Measurements from ENCODE around the gene LGALS3BP. TPM values are rescaled to one million over a fixed set of nuclear protein-coding genes. Genes with fewer than 3 reads are reported as not detected.
"Not testable (repeated sequence)": the region's sequence is repeated elsewhere in the genome, so short reads cannot be mapped to it uniquely, and the experiment has no call there.

LGALS3BP gene
- total RNA-seq, 4 donors from 2014 or later, result 202 to 2,181 (median 1,427) TPM

GRCh38 chr17:78951967-78952551, 27.7 kb downstream of the LGALS3BP start:
- TF ChIP-seq CTCF (IDR thresholded peaks at IDR 0.05) (no peak), POLR2A (IDR thresholded peaks at IDR 0.05) (no peak)
- H3K27me3 ChIP-seq, result no peaks in the 10 kb centered on the region
- H3K36me3 ChIP-seq, result no peaks in the 10 kb centered on the region
- H3K4me3 ChIP-seq, result no peak overlapping the region
- H3K9me3 ChIP-seq, result peaks cover 0 to 9% (median 0%) of the 10 kb centered on the region in 4 donors
- no peak for DNase-seq
- H3K4me1 ChIP-seq, result peaks cover 0 to 3% (median 0%) of the 10 kb centered on the region in 4 donors
- peak overlapping the region in 2 of 4 donors; percentile 30 to 61 for H3K27ac ChIP-seq

- Histone ChIP-seq H3K4me3 (no peak overlapping the region), H3K9me3 (peaks cover 0 to 9% (median 0%) of the 10 kb centered on the region in 4 donors), H3K27ac (no peak overlapping the region), H3K4me1 (peaks cover 0 to 9% (median 0%) of the 10 kb centered on the region in 4 donors), H3K36me3 (no peaks in the 10 kb centered on the region), H3K27me3 (no peaks in the 10 kb centered on the region)
- DNase-seq, result no peak
- no peak for TF ChIP-seq POLR2A (IDR thresholded peaks at IDR 0.05)
- no peak for TF ChIP-seq CTCF (IDR thresholded peaks at IDR 0.05)
These were observed 28.9 kb downstream of the LGALS3BP start for GRCh38 chr17:78950870-78951269.

DNA sequence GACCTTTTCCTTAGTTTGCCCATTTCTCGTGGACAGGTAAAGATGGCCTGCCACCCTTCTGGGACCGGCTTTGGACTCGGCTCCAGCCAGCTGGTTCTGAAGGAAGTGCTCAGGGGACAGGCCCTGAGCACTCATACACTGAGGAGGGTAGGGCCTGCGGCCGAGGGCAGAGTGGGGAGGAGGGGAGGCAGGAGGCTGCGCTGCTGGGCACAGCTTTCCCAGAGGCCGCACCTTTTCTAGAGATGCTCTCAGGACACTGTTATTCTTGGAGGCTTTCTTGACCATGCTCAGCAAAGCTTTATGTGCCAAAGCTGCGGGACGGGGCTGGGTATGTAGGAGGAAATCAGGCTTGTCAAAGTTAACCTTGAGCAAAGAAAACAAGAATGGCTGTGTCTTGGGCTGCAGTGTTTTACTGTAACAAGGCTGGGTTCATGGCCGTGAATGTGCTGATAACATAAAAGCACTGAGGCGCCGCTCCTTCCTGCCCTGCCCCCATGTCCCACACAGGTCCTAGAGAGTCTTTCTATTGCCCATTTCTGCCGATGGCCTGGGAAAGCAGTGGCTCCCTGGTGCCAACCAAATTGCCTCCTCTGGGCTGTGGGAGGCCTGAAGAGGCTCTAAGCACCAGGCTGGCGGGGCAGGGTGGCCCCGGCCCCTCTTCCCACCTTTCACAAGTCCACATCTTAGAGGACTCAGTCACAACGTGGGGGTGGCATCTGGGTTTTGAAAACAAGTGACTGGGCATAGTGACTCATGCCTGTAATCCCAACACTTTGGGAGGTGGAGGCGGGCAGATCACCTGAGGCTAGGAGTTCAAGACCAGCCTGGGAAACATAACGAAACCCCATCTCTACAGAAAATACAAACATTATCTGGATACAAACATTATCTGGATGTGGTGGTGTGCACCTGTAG, 32.2 kb downstream of the LGALS3BP start:
- no peak for DNase-seq
- Histone ChIP-seq H3K27ac (peak overlapping the region in 1 of 4 donors; percentile 10), H3K36me3 (no peaks in the 10 kb centered on the region), H3K4me3 (no peak overlapping the region), H3K27me3 (no peaks in the 10 kb centered on the region), H3K9me3 (peaks cover 0 to 9% (median 0%) of the 10 kb centered on the region in 4 donors), H3K4me1 (peaks cover 0 to 9% (median 0%) of the 10 kb centered on the region in 4 donors)
- TF ChIP-seq POLR2A (IDR thresholded peaks at IDR 0.05) (no peak), CTCF (IDR thresholded peaks at IDR 0.05) (no peak)

- Histone ChIP-seq H3K27me3 (no peaks in the 10 kb centered on the region), H3K4me1 (peaks cover 0 to 9% (median 0%) of the 10 kb centered on the region in 4 donors), H3K4me3 (no peak overlapping the region), H3K9me3 (peaks cover 0 to 9% (median 0%) of the 10 kb centered on the region in 4 donors), H3K36me3 (no peaks in the 10 kb centered on the region), H3K27ac (no peak overlapping the region)
- TF ChIP-seq POLR2A (IDR thresholded peaks at IDR 0.05) (no peak), CTCF (IDR thresholded peaks at IDR 0.05) (no peak)
- DNase-seq, result no peak
These were observed 33.1 kb downstream of the LGALS3BP start for GRCh38 chr17:78946631-78947030.

DNA sequence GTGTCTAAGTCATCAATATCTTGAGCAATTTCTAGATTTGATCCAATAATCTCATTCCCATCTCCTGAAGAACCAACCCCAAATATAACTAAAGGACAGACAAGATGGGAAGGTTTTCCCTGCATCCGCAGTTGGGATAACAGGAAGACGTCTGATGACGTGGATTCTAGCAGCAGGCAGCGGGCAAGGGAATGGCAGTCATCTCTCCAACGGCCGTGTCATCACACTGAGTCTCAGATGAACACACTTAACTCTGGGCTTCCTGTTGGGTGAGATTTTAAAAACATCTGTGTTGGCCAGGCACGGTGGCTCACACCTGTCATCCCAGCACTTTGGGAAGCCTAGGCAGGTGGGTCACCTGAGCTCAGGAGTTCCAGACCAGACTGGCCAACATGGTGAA, 33.6 kb downstream of the LGALS3BP start:
- peaks cover 0 to 9% (median 0%) of the 10 kb centered on the region in 4 donors for H3K4me1 ChIP-seq
- peaks cover 0 to 9% (median 0%) of the 10 kb centered on the region in 4 donors for H3K9me3 ChIP-seq
- no peak for TF ChIP-seq POLR2A (IDR thresholded peaks at IDR 0.05)
- no peaks in the 10 kb centered on the region for H3K27me3 ChIP-seq
- DNase-seq, result no peak
- no peak overlapping the region for H3K4me3 ChIP-seq
- no peaks in the 10 kb centered on the region for H3K36me3 ChIP-seq
- no peak overlapping the region for H3K27ac ChIP-seq

GRCh38 chr17:78945455-78945854, 34.3 kb downstream of the LGALS3BP start:
- not testable (repeated sequence) for DNase-seq, H3K36me3 ChIP-seq, H3K4me3 ChIP-seq, H3K27ac ChIP-seq, H3K9me3 ChIP-seq, H3K27me3 ChIP-seq, H3K4me1 ChIP-seq

All from Peyer's patch (tissue), 4 donors.